ENCODE results near the gene FAM180B.

Gene FAM180B

DNA sequence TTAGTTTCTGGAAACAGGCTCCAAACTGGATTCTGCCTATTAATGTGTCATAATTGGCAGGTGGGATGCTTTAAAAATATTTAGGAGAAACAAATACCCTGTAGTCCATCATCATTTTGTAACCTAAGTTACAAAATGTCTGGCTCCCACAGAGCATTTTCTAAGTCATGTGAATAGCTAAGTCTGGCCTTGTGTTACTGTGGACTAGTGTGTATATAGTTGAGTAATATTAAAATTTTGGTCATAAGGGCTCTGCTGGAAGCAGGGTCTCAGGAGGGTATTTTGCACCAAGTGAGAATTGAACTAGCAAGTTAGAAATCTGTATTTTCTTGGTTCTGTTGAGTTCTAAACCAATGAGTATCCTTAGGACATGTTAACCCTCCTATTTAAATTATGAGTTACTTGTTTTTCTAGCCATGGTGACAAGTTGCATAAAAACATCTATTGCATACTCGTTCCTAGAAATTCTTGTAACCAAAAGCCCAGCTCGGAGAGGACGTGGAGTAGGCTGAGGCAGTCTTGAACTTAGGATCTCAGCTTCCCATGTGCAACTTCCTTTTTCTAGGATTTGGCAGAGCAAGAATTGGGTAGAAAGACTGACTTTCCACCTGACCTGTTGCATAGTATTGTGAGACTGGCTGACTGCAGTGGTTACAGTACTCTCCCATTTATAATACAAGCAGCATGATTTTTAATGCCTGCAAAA is 15.7 kb upstream of the FAM180B start:
- DNase-seq: no peak

DNA sequence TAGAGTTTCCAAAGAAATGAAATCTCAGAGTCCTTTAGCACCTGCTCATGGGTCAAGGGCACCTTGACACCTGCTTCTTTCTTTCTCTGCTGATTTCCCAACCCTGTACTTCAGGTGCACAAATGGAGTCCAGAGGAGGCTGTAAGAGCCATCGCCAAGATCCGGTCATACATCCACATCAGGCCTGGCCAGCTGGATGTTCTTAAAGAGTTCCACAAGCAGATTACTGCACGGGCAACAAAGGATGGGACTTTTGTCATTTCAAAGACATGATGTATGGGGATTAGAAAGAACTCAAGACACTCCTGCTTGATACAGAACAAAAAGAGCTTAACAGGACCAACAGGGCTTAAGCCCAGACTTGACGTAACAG is 15.1 kb upstream of the FAM180B start:
- DNase-seq: no peak

DNA sequence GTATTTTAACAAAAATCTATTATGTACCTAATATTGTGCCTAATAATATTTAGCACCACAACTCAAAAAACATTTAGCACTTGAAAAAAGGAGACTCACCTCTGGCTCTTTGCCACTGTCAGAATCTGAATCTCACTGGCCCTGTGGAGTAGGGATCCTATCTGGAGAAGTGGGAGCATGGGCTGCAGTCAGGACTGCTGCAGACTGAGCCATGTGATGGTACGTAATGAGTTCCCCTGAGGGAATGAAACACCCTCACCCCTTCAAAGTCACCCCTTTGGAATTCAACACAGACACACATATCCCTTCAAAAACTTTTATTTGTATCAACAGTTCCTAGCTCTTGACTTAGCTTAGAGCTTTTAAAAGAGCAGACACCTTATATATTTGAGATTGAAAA is 14.6 kb upstream of the FAM180B start:
- no peak for DNase-seq

DNA sequence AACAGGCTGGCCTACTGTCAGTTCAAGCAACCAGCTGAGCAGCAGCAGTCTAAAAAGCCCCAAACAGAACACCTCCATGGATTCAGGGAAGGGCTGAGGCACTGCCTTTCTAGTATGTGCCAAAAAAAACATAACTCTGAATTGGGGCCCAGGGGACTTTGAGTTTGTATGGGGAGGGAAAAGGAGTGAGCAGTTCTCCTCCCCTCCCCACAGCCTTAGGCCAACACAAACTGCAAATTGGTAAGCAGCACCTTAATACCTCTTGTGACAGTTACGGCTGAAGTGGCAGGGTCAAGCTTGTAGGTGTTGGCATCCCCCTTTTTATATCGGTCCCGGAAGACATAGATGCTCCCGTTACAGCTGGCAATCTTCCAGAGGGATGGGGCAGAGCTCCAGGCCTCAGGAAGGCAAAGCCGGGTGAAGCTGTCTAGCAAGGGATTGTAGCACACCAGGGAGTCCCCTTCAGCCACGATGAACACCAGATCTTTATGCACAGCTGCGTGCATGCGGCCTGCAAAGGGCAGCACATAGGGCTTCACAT is 13.7 kb upstream of the FAM180B start:
- DNase-seq: no peak

DNA sequence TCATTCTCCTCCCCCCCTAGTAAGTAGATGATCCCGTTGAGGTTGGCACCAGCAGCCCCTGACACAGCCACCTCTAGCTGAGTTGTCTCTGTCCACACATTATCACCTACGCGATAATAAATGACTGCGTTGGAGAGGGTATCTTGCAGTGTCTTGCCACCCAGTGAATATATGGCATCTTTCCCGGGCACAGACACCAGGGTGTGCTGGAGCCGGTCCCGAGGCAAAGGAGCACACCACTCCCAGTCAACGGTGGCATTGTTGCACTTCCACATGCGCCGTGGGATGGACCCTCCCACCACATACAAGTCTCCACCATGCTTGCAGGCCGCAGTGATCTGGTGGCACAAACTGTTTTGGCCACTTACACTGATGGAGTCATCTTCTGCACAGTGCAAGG is 13.2 kb upstream of the FAM180B start:
- DNase-seq: no peak

DNA sequence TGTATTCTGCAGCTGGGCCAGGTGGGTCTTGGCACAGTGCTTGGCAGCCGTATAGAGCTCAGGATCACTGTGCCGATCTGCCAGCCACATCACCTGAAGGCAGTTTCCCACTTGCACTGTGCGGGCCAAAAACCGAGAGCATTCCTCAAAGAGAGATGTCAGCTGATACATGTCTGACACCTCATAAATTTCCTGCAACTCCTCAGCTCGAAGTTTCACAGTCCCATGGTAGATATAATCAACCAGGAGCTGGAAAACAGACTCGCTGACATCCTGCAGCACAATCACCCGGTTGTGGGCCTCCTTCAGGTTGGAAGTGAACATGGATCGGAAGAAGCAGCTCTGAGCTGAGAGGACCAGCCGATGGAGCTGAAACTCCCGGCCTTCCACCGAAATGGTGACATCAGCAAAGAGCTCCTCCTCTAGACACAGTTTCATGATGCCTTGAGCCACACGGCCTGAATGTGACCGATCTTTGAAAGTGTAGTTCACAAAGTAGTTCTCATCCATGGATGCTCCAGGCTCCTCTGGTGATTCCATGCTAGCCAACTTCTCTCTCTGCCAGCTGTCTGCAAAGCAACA is 8.9 kb upstream of the FAM180B start:
- no peak for DNase-seq

DNA sequence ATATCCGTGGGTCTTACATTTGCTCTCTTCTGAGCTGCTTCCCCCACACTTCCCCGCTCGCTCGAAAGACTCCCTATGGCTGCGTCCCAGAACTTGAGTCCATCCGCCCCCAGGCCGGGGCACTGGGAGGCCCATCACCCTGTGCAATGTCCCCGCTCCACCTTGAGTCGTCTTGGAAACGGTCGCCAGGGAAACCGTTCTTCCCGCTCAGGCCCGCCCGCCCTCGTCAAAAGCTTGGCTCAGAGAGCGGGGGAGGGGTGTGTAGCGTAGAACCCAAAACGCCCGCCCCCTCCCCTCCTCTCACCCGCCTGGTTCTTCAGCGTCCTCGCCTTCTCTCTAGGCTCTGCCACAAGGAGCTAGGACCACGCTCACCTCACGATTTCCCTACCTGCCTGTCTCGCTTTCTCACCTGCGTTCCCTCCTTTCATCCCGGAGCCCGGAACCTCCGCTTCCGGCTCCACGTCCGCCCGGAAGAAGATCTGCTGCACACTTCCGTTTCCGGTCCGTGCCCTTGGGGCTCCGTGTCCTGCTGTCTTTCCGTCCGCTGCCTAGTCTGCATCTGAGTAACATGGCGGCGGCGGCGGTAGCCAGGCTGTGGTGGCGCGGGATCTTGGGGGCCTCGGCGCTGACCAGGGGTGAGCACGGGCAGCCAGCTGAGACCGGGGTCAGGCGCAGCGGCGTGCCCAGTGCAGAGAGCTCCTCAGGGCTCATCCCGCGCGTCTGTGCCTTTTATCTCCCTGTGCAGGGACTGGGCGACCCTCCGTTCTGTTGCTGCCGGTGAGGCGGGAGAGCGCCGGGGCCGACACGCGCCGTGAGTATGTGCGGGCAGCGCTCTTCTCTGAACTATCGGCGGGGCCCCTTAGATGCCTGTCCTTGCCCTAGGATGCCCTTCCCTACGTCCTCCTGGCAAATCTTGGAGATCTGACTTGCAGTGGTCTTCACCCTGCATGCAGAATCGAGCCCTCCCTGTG is 7.7 kb upstream of the FAM180B start, which contains the start of the genes KBTBD4 and NDUFS3:
Gene KBTBD4 (minus strand): TSS at position 447 of the 971 bp plus-strand sequence. CDS start 19 bp downstream, at position 428.
Gene NDUFS3 (plus strand): TSS at position 551 of the 971 bp plus-strand sequence. CDS start 18 bp downstream, at position 569.
- DNase-seq: peak; percentile 93

DNA sequence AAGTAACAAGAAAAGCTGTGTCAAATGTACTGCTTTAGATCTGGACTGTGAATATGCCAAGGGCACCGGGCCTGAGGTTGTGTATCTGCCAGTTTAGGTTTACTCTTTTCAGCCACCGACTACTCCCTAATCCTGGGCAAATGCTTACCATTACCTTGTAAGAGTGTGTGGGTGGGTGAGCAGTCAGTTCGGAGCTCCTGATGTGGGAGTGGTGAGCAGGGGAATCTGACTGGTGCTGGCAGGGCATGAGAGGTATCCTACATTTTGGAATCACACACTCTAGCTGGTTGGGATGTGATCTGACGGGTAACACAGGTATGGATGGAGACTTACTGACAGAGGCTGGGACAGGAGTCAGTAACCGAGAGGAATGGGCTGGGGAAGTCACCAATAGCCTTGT is 2.6 kb upstream of the FAM180B start:
- no peak for DNase-seq

DNA sequence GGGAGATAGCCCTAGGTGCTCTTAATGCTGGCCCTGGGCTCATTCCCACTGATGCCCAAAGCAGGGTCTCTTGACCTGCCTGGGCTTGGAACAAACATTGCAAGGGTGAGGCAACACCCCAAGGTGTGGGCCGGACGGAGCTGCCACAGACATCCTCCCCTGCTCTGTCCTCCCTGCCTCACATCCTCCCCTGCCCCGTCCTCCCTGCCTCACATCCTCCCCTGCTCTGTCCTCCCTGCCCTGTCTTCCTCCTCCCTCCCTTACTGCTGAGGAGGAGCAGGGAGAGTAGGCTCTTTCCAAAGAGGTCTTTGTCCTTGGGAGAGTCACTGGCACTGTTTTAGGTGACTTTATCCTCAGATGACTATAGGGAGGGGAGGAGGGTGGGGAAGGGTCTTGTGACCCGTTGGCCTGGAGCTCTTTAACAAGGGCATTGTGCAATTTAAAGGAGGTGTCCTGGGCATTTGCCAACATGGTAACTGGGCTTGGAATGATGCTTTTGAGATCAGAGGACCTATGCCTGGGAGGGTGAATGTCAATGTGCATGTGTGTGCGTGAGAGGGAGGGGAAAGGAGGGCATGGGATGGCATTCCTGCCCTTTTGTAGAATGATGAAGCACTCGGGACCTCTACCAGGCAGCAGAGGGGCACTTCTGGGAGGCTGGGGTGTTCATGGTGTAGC is 700 bp downstream of the FAM180B start:
- no peak for DNase-seq

DNA sequence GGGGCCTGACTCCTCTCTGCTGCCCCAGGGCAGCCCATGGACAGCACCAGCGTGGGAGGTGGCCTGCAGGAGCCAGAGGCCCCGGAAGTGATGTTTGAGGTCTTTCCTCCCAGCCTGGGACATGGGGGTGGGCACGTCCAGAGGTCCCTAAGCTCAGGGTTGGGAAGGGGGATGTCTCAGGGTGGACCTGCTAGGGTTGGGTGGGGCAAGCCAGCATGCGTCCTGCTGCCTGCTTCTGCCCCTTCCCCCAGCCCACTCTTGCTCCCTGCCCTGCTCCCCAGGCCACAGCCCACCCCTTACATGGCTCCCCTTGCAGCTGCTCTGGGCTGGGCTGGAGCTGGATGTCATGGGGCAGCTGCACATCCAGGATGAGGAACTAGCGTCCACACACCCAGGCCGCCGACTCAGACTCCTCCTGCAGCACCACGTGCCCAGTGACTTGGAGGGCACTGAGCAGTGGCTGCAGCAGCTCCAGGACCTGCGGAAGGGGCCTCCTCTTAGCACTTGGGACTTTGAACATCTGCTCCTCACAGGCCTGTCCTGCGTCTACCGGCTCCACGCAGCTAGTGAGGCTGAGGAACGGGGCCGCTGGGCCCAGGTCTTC is 1.3 kb downstream of the FAM180B start:
- no peak for DNase-seq

DNA sequence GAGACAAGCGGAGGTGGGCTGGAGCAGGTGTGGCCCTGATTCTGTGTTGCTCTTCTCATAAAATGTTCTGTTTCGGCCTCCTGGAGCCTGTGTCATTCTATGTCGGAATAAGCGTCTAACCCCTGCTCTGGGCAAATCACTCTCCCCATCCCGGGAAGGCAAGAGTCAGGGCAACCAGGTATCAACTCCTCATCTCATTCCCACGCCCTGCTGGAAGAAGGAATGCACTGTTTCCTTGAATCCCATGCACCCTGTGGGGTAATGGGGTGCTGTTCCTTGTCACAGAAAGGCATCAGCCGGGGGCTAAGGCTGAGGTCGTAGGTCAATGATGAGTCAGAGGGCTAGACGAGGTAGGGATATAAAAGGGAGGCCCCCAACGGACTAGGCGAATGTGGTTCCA is 2.6 kb downstream of the FAM180B start:
- DNase-seq: no peak

DNA sequence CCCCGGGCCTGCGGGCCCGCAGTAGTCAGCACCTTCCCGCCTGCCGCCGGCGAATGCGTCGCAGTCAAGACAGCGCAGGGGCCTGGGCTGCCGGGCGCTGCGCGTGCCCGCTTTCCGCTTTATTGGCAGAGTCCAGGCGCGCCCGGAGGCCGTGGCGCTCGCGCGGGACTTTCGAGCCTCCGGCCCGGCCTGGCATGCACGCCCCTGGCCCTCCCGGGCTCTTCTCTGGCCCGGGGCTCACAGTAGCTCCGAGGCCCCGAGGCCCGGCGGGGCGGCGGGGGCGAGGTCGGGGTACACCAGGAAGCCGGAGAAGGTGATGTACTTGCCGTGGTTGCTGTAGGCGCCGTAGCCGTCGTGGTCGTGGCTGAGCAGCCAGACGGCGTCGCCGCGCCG is 3.1 kb downstream of the FAM180B start:
- no peak for DNase-seq

DNA sequence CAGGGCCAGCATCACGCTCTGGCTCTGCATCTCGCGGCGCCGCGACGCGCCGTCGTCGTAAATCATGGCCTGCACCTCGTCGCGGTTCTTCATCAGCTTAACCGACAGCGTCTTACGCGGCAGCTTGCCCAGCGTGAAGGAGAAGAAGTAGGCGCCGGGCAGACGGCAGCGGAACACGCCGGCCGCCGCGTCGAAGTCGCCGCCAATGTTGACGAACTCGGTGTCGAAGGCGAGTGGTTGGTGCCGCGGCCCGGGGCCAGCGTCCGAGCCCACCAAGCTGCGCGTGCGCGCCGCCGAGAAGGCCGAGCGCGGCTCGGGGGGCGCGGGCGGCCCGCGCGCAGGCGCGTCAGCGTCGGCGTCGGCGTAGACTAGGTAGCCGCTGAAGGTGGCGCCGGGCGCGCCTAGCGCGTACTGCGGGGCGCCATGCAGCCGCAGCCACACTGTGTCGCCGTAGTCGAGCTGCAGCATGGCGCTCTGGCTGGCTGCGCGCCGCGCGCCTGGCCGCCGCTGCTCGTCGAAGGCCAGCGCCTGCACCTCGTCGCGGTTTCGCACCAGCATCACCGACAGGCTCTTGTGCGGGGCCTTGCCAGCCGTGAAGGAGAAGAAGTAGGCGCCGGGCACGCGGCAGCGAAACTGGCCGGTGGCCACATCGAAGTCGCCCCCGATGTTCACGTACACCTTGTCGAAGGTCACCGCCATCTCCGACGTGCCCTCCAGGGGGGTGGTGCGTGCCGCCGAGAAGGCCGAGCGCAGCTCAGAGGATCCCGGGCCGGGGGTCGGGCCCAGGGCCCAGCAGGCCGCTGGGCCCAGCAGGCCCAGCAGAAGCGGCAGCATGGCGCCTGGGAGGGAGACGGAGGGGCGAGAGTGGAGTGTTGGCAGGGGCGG is 3.7 kb downstream of the FAM180B start:
- DNase-seq: no peak

DNA sequence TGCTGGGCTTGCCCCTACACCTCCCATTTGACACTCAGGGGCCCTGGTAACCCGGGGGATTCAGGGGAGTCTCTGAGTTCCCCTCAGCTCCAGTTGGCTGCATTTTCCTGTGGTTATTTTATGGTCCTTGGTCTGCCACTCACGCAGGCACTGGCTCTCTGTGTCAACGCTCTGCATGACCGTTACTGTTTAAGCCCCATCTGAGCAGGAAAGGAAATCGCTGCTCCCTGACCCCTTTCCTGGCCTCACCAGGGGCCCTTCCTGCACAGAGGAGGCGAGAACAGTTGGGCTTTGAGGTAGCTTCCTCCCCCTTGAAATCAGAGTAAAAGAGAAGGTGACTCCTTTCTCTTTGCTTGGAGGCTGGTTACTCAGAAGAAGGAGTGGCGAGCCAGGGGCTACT is 5.3 kb downstream of the FAM180B start:
- DNase-seq: no peak

DNA sequence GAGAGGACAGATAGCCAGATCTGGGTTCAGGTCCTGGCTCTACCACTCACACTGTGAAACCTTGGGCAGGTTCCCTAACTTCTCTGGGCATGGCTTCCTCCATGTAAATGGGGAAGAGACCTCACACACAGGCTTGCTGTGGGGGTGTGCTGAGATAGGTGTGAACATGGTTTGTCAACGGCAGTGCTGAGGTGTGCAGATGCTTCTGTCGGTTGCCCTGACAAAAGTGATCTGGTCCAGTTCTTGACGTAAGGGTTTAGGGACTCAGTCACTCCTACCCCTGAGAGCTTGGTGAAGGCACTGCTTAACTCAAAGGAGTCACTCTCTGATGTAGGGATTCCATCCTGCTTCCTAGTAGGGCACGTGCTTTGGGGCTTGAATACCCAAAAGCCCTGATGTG is 5.8 kb downstream of the FAM180B start:
- DNase-seq: no peak

DNA sequence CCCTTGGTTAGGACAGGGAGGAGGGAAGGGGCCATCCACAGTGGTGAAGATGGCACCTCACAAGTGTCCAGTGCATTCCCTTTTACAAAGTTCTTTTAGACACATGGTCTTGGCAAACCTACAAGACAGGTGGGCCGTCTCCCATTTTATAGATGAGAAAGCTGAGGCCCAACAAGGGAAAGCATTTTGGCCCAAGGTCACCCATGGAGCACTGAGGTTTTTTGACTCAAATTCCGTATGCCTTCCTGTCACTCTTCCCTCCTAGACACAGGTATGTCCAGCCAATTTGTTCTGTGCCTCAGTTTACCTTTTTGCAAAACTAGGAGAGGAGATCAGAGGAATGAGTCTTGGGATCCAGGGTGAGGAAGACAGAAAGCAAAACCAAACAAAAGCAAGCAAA is 6.5 kb downstream of the FAM180B start:
- no peak for DNase-seq

DNA sequence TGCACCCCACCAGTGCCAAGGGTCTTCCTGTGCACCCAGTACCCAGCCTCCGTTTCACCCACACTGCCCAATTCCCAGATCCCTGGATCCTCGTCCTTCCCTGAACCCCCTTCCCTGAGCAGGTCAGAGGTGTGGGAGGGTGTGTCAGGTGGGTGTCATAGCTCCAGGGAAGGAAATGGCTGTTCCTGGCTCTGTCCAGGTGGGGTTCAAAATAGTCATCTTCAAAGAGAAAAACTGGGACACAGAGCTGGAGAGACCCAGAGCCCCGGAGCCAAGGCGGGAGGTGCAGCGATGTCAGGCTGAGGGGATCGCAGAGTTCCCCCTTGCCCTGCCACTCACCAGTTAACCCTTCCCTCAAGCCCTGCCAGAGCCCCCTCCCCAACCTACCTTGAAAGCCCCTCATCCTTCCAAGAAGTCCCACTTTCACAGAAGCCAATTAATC is 7.0 kb downstream of the FAM180B start:
- no peak for DNase-seq

DNA sequence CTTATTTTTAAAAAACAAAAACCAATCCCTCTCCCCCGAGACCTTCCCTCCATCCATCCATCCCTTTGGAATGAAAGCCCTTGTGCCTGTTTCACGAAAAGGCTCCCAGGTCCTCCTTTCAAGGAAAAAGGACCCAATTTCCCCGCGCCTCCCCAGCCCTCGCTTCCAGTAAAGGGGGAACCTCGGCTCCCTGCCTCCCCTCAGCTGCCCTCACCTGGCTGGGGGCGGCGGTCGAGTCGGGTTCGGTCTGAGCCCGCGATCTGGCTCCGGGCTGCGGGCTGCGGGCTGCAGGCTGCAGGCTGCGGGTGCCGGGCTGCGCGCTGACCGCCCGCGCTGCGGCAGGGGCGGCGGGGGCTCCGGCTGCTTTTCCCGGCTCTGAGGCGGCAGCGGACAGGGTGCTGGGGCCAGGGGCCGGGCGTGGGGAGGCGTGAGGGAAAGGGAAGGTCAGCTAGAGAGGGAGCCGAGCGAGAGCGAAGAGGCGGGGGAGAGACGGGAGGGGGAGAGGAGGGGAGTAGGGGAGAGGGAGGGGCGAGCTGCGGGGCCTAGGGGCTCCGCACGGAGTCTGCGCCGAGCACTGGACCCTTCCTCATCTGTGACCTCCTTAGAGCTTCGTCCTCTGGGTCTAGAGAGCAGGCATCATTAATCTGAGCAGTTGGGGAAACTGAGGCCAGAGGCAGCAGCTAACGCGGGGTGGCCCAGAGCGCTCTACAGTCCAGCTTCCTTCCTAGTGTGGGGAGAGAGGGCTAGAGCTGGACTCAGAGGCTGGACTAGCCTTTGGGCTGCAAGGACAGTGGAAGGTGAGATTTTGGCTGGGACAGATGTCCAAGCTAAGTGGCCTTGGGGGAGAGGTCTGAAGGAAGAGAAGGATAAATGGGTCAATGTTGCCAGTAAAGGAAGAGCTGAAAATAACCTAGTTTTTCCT is 7.7 kb downstream of the FAM180B start, which contains the start of gene C1QTNF4:
Gene C1QTNF4 (minus strand): TSS at position 478 of the 922 bp plus-strand sequence. CDS start 3,601 bp downstream, outside the sequence.
- no peak for DNase-seq

DNA sequence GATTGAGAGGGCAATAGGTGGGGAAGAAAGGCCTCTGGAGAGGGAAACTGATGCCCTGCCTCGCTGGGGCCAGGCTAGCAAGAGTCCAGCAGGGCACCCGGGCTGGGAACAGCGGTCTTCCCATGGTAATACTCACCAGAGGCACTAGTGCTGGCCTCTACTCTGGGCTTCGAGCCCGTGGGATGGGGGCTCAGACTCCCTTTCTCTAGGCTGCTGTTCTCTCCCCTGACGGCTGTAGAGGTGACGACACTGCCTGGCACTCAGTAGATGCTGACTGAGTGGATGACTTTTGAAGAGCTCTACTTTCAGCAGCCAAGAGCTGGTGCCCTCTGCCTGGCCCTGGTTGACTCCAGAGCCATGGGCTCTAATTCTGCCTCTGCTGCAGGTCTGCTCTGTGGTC is 8.6 kb downstream of the FAM180B start:
- DNase-seq: no peak

DNA sequence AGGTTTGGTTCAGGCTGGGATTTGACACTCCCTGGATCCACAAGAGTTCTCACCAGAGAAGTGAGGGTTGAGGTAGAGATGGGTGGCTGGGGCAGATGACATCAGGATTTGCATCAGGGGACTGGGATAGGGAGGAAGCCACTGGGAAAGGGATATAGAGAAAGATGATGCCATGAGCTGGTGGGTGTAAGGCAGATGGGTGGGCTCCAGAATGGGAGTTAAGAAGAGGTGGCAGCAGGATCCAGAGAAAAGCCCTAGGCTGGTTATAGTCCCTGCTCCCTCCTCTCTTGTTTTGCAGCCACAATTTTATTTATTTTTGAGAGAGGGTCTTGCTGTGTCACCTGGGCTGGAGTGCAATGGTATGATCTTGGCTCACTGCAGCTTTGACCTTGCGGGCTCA is 9.5 kb downstream of the FAM180B start:
- DNase-seq: no peak

Measured in hematopoietic multipotent progenitor cell treated with erythropoietin and hydrocortisone succinate and interleukin-3 and kit ligand, for 8 days (in vitro differentiated cells).